Measurements from ENCODE around the gene IFT122.

GRCh38 chr3:129505341-129505740, 65.3 kb downstream of the IFT122 start:
- no peak for TF ChIP-seq CTCF (IDR thresholded peaks at IDR 0.05; ENCODE audit: insufficient read depth, low read depth, low read length)
- TF ChIP-seq EZH2 (IDR thresholded peaks at IDR 0.05; ENCODE audit: insufficient read depth, low read length), result no peak
